Hematopoietic multipotent progenitor cell (in vitro differentiated cells): ENCODE results near the gene FAM221A. TPM values are rescaled to one million over a fixed set of nuclear protein-coding genes. Genes with fewer than 3 reads are reported as not detected.
"Not testable (repeated sequence)": the region's sequence is repeated elsewhere in the genome, so short reads cannot be mapped to it uniquely, and the experiment has no call there.

ENCODE experiments used
- DNase-seq, 3 donors: peaks; one replicate each; pipeline ENCODE4 v3.0.0-alpha.2; 2011 to 2015; ENCODE audit warnings: low read depth in 2 of 3, low spot score in 2 of 3
- total RNA-seq: library from RNA; depleted of rRNA; stranded (reverse); fragments of >200 nt; gene quantifications from one replicate; pipeline ENCODE4 v1.2.3, GENCODE V29; 2012

FAM221A gene
- total RNA-seq = 11.6 TPM

GRCh38 chr7:23679898-23680413 lies at the start of gene FAM221A:
Gene FAM221A (plus strand): TSS chr7:23680199. CDS start chr7:23680219, 20 bp downstream.
- peak; percentile 65 to 85 (median 83) for DNase-seq

GRCh38 chr7:23633417-23633816 lies 46.6 kb upstream of the FAM221A start:
- no peak for DNase-seq

- no peak for DNase-seq
Measured at GRCh38 chr7:23645822-23646221, 34.2 kb upstream of the FAM221A start.

GRCh38 chr7:23653942-23654341 lies 26.1 kb upstream of the FAM221A start:
- DNase-seq = peak in 1 of 3 donors; percentile 3

- DNase-seq = peak in 1 of 3 donors; percentile 3
Measured at GRCh38 chr7:23654508-23654907, 25.5 kb upstream of the FAM221A start.

GRCh38 chr7:23655433-23655832 lies 24.6 kb upstream of the FAM221A start:
- DNase-seq = no peak

- DNase-seq = no peak
Measured at GRCh38 chr7:23658831-23659427, 21.1 kb upstream of the FAM221A start.

GRCh38 chr7:23661385-23661784 lies 18.6 kb upstream of the FAM221A start:
- no peak for DNase-seq

GRCh38 chr7:23662124-23662983 lies 17.6 kb upstream of the FAM221A start:
- no peak for DNase-seq

GRCh38 chr7:23662984-23663313 lies 17.1 kb upstream of the FAM221A start:
- DNase-seq = no peak

- no peak for DNase-seq
Measured at GRCh38 chr7:23664122-23664521, 15.9 kb upstream of the FAM221A start.

GRCh38 chr7:23672033-23672432 lies 8.0 kb upstream of the FAM221A start:
- no peak for DNase-seq

GRCh38 chr7:23680414-23681405 lies 711 bp downstream of the FAM221A start:
- peak; percentile 5 to 65 (median 31) for DNase-seq

GRCh38 chr7:23684041-23684440 lies 4.0 kb downstream of the FAM221A start:
- DNase-seq = not testable (repeated sequence)

- DNase-seq = no peak
Measured at GRCh38 chr7:23685731-23686130, 5.7 kb downstream of the FAM221A start.

- DNase-seq = no peak
Measured at GRCh38 chr7:23687011-23687410, 7.0 kb downstream of the FAM221A start.

- DNase-seq = no peak
Measured at GRCh38 chr7:23689165-23689564, 9.2 kb downstream of the FAM221A start.

- no peak for DNase-seq
Measured at GRCh38 chr7:23691320-23691719, 11.3 kb downstream of the FAM221A start.

- no peak for DNase-seq
Measured at GRCh38 chr7:23693224-23693623, 13.2 kb downstream of the FAM221A start.

GRCh38 chr7:23696916-23697441 lies 17.0 kb downstream of the FAM221A start:
- peak; percentile 7 to 74 (median 73) for DNase-seq
